Activated T-helper 1 cell treated with anti-CD3 and anti-CD28 coated beads, Interleukin-12 subunit alpha, Interleukin-12 subunit beta, Interleukin-2, Interleukin-4 antibody, amounts not matched to agents 30 ng/mL and 10 ng/mL and 1 ng/mL, durations not matched to agents 14 hours and 24 hours and 36 hours (primary cell): ENCODE data around the gene RPH3AL. TPM values are rescaled to one million over a fixed set of nuclear protein-coding genes. Genes with fewer than 3 reads are reported as not detected.
"Not testable (repeated sequence)": the region's sequence is repeated elsewhere in the genome, so short reads cannot be mapped to it uniquely, and the experiment has no call there.

ENCODE experiments used
- DNase-seq: peaks from one replicate; pipeline ENCODE4 v3.0.0; 2021; ENCODE audit warnings: low spot score
- H3K27ac Mint-ChIP-seq: one replicate; pipeline ENCODE4 v1.8.0; 2021; ENCODE audit warnings: mild to moderate bottlenecking, mixed read lengths
- H3K27me3 Mint-ChIP-seq: one replicate; pipeline ENCODE4 v1.8.0; 2022; ENCODE audit warnings: mild to moderate bottlenecking, moderate library complexity, mixed read lengths; ENCODE audit not compliant: insufficient read depth
- H3K36me3 Mint-ChIP-seq: one replicate; pipeline ENCODE4 v1.8.0; 2021; ENCODE audit warnings: low read depth, mixed read lengths
- H3K4me1 Mint-ChIP-seq: one replicate; pipeline ENCODE4 v1.8.0; 2021; ENCODE audit warnings: low read depth, mixed read lengths
- H3K4me3 Mint-ChIP-seq: one replicate; pipeline ENCODE4 v1.8.0; 2021; ENCODE audit warnings: mild to moderate bottlenecking, moderate library complexity, mixed read lengths
- H3K9me3 Mint-ChIP-seq: one replicate; pipeline ENCODE4 v1.8.0; 2021; ENCODE audit warnings: mixed read lengths
- intact Hi-C: fragments of 100-400 bp; cut with micrococcal nuclease; formaldehyde crosslinking; loops from one replicate; pipeline ENCODE4 v1.15.1; 2024
- total RNA-seq: library from RNA; stranded (reverse); gene quantifications from 2 replicates; pipeline ENCODE4 v1.2.3, GENCODE V29; 2022

The RPH3AL gene
- total RNA-seq, 1 donor from 2014 or later, result 2.3 TPM

GRCh38 chr17:234163-234993, 118.2 kb downstream of the RPH3AL start:
- H3K9me3 Mint-ChIP-seq, H3K27me3 Mint-ChIP-seq, H3K4me3 Mint-ChIP-seq, intact Hi-C loops, H3K27ac Mint-ChIP-seq, H3K36me3 Mint-ChIP-seq, DNase-seq, H3K4me1 Mint-ChIP-seq: not testable (repeated sequence)

GRCh38 chr17:233473-233941, 119.1 kb downstream of the RPH3AL start:
- H3K27ac Mint-ChIP-seq, result no peak overlapping the region
- H3K4me1 Mint-ChIP-seq, result peaks cover 6% of the 10 kb centered on the region
- no peaks in the 10 kb centered on the region for H3K9me3 Mint-ChIP-seq
- H3K36me3 Mint-ChIP-seq, result no peaks in the 10 kb centered on the region
- peaks cover 2% of the 10 kb centered on the region for H3K27me3 Mint-ChIP-seq
- no peak for DNase-seq
- H3K4me3 Mint-ChIP-seq, result no peak overlapping the region
- intact Hi-C loops, result no loop called here

GRCh38 chr17:231966-232807, 120.4 kb downstream of the RPH3AL start:
- no peak overlapping the region for H3K4me3 Mint-ChIP-seq
- no peak overlapping the region for H3K27ac Mint-ChIP-seq
- intact Hi-C loops, result no loop called here
- H3K4me1 Mint-ChIP-seq, result peaks cover 6% of the 10 kb centered on the region
- peaks cover 2% of the 10 kb centered on the region for H3K27me3 Mint-ChIP-seq
- no peak for DNase-seq
- no peaks in the 10 kb centered on the region for H3K36me3 Mint-ChIP-seq
- no peaks in the 10 kb centered on the region for H3K9me3 Mint-ChIP-seq

GRCh38 chr17:231191-231965, 121.2 kb downstream of the RPH3AL start:
- intact Hi-C loops, result no loop called here
- Mint-ChIP-seq H3K36me3 (no peaks in the 10 kb centered on the region), H3K4me1 (peaks cover 6% of the 10 kb centered on the region), H3K4me3 (no peak overlapping the region), H3K27me3 (peaks cover 2% of the 10 kb centered on the region), H3K27ac (no peak overlapping the region), H3K9me3 (no peaks in the 10 kb centered on the region)
- DNase-seq, result no peak

- Mint-ChIP-seq H3K27ac (no peak overlapping the region), H3K27me3 (peaks cover 2% of the 10 kb centered on the region), H3K4me3 (no peak overlapping the region), H3K9me3 (no peaks in the 10 kb centered on the region), H3K36me3 (no peaks in the 10 kb centered on the region), H3K4me1 (peaks cover 6% of the 10 kb centered on the region)
- no peak for DNase-seq
- intact Hi-C loops, result no loop called here
Measured at GRCh38 chr17:230395-230770, 122.2 kb downstream of the RPH3AL start.

- H3K9me3 Mint-ChIP-seq, result no peaks in the 10 kb centered on the region
- H3K27ac Mint-ChIP-seq, result no peak overlapping the region
- H3K4me1 Mint-ChIP-seq, result peaks cover 6% of the 10 kb centered on the region
- H3K36me3 Mint-ChIP-seq, result no peaks in the 10 kb centered on the region
- DNase-seq, result no peak
- no peak overlapping the region for H3K4me3 Mint-ChIP-seq
- H3K27me3 Mint-ChIP-seq, result peaks cover 1% of the 10 kb centered on the region
- intact Hi-C loops, result no loop called here
Measured at GRCh38 chr17:229709-230394, 122.8 kb downstream of the RPH3AL start.

GRCh38 chr17:228951-229708, 123.5 kb downstream of the RPH3AL start:
- no peak overlapping the region for H3K4me3 Mint-ChIP-seq
- intact Hi-C loops, result no loop called here

GRCh38 chr17:227946-228615, 124.5 kb downstream of the RPH3AL start:
- Mint-ChIP-seq H3K4me1 (peaks cover 2% of the 10 kb centered on the region), H3K4me3 (no peak overlapping the region), H3K27me3 (no peaks in the 10 kb centered on the region), H3K27ac (no peak overlapping the region), H3K9me3 (no peaks in the 10 kb centered on the region), H3K36me3 (no peaks in the 10 kb centered on the region)
- intact Hi-C loops, result no loop called here
- no peak for DNase-seq

More at GRCh38 chr17:228951-229708, 123.5 kb downstream of the RPH3AL start:
- Mint-ChIP-seq H3K4me1 (peaks cover 6% of the 10 kb centered on the region), H3K27me3 (no peaks in the 10 kb centered on the region), H3K9me3 (no peaks in the 10 kb centered on the region), H3K27ac (no peak overlapping the region), H3K36me3 (no peaks in the 10 kb centered on the region)
- DNase-seq, result no peak

GRCh38 chr17:227078-227945, 125.3 kb downstream of the RPH3AL start:
- intact Hi-C loops, result no loop called here
- no peaks in the 10 kb centered on the region for H3K27me3 Mint-ChIP-seq
- H3K4me3 Mint-ChIP-seq, result no peak overlapping the region
- H3K27ac Mint-ChIP-seq, result no peak overlapping the region
- H3K36me3 Mint-ChIP-seq, result no peaks in the 10 kb centered on the region
- H3K4me1 Mint-ChIP-seq, result no peaks in the 10 kb centered on the region
- no peak for DNase-seq
- no peaks in the 10 kb centered on the region for H3K9me3 Mint-ChIP-seq

GRCh38 chr17:226108-227077, 126.2 kb downstream of the RPH3AL start:
- Mint-ChIP-seq H3K9me3 (no peaks in the 10 kb centered on the region), H3K27ac (no peak overlapping the region), H3K36me3 (no peaks in the 10 kb centered on the region), H3K4me1 (no peaks in the 10 kb centered on the region), H3K4me3 (no peak overlapping the region), H3K27me3 (no peaks in the 10 kb centered on the region)
- intact Hi-C loops, result no loop called here
- DNase-seq, result no peak
